GM10266 (cell line): ENCODE measurements around the gene CADM1.

ENCODE experiments used
- DNase-seq: peaks from one replicate; pipeline ENCODE4 v3.0.0; 2012; ENCODE audit errors: extremely low spot score
- TF ChIP-seq, protein P1 (sequence below): IDR thresholded peaks from 2 replicates; pipeline ENCODE4 v1.5.1; 2012; ENCODE audit warnings: mild to moderate bottlenecking, low read depth; ENCODE audit not compliant: control insufficient read depth, insufficient read depth; ENCODE audit errors: missing control alignments

The CADM1 gene

DNA sequence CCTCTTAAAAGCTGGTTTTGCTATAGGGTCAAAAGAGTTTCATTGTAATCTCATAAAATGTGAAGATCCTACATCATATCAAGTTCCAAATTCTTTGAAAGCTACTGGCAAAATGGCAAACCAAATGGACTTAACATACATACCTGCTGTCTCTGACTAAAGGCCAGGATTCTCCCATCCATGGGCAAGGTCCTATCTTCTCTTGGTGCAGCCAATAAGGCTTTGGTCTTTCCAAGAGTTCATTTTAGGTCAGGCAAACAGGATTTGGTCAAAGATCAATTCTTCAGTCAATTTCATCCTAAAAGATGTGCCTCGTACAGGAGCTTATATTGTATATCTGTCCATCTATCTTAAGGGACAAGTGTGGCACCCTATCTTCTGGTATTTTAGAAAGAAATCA is 49.7 kb downstream of the CADM1 start:
- DNase-seq: no peak
- TF ChIP-seq, protein P1, sequence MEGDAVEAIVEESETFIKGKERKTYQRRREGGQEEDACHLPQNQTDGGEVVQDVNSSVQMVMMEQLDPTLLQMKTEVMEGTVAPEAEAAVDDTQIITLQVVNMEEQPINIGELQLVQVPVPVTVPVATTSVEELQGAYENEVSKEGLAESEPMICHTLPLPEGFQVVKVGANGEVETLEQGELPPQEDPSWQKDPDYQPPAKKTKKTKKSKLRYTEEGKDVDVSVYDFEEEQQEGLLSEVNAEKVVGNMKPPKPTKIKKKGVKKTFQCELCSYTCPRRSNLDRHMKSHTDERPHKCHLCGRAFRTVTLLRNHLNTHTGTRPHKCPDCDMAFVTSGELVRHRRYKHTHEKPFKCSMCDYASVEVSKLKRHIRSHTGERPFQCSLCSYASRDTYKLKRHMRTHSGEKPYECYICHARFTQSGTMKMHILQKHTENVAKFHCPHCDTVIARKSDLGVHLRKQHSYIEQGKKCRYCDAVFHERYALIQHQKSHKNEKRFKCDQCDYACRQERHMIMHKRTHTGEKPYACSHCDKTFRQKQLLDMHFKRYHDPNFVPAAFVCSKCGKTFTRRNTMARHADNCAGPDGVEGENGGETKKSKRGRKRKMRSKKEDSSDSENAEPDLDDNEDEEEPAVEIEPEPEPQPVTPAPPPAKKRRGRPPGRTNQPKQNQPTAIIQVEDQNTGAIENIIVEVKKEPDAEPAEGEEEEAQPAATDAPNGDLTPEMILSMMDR: no peak

DNA sequence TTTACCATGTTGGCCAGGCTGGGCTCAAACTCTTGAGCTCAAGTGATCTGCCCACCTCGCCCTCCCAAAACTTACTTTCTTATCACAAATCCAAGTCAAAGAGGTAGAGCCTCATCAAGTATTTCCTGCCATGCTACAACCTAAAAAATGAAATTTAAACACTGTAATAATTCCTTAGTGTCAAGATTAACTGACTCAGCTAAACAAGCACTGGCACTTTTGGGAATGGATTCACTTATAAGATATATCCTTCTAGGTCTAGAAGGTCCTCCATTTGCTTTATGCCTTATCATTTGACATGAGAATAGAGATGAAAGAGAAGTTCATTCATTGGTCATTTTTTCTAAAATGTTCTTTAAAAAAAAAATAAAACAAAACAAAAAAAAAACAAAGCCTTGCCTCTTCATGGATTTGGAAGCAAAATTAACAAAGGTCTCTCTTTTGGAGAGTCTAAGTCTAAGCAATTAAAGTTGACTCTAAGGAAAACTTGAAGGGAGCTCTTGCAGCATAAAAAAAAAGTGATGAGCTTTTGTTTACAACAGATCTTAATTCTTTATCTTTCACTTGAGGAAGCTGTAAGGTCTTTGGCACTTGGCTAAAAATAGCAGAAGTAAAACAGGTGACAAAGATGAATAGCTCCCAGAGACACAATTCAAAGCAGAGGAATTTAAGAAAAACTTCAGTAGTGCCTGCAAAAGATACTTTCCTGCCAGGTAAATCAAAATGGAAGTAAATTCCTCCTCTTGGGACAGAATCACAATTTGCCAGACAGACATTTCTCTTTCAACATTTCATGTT is 50.3 kb downstream of the CADM1 start:
- TF ChIP-seq, protein P1: no peak
- DNase-seq: no peak

DNA sequence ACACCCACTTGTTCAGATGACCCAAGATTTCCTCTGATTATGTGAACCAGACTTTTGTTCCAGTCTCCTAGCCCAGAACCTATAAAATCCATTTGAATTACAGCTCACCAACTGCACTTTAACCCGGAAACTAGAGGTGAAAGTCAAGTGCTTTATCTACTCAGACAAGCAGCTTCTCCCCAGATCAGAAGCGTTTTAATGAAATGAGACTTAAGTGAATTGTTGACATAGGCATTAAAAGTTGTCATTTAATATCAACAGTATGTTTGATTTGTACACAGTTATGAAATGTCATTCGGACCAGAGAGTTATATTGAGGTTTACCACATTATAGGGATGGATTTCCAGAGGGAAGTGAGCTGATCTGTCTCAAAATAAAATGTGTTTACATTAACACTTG is 52.0 kb downstream of the CADM1 start:
- no peak for DNase-seq
- TF ChIP-seq, protein P1: no peak

DNA sequence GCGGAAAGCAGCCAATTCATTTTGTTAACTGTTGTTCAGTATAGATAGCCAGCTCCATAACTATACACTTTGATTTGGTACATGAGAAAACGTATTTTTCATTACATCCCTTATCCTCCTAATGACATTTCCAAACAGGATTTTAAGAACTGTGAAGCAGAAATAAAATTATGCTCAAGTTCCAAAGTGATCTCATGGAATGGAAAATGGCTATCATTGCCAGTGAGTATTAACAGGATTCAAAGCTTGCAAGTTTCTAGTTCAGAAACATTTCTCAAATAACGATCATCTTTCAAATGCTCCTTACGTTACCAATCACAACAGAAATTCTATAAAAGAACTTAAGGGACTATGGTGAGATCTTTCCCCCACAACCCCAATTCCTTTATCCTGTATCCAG is 53.7 kb downstream of the CADM1 start:
- no peak for DNase-seq
- TF ChIP-seq, protein P1: no peak

GRCh38 chr11:115447273-115447864 is 56.8 kb downstream of the CADM1 start:
- DNase-seq: no peak
- TF ChIP-seq, protein P1: no peak

DNA sequence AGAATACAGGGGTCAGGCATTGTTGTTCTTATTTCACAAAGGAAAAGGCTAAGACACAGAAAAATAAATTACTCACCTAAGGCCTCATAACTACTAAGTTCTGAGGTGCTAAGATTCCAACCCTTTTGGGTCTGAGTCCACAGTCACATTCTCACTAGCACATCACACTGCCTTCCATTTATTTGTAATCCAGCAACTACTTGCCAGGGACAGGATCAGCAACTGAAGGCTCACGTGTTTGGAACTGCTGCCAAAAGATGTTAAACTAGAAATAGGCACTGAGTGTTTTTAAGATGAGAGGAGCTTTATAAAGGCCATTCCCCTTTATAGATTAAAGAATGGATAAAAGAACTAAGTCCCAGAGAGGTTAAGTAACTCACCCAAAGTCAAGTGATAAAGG is 58.0 kb downstream of the CADM1 start:
- TF ChIP-seq, protein P1: no peak
- DNase-seq: no peak

GRCh38 chr11:115444542-115444941 is 59.7 kb downstream of the CADM1 start:
- DNase-seq: no peak
- TF ChIP-seq, protein P1: no peak
